Hepatic stellate cell (primary cell): ENCODE results near the gene KCNV2.
"Not testable (repeated sequence)": the region's sequence is repeated elsewhere in the genome, so short reads cannot be mapped to it uniquely, and the experiment has no call there.

Experiments used
- DNase-seq: peaks from one replicate; pipeline ENCODE4 v3.0.0; 2011; ENCODE audit warnings: low spot score

KCNV2 gene

DNA sequence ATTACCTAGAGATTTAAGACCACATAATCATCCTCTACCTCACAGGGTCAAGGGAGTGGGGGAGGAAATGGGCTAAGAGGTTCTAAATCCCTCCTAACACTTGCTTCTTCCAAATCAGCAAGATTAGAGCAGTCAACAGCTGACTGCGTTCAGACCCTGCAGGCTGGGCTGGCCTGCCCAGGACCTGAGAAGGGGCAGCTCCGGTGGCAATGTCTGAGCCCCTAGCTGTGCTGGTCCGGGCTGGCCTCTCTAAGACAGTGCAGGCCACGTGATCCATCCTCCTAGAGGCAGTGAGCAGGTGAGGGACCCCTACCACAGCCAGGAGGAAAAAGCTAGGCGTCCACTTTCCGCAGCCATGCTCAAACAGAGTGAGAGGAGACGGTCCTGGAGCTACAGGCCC is at the start of gene KCNV2:
TSS of gene KCNV2 (plus strand) at position 126 of the 400 bp plus-strand sequence. CDS start at position 356, 230 bp downstream.
- DNase-seq, result no peak

DNA sequence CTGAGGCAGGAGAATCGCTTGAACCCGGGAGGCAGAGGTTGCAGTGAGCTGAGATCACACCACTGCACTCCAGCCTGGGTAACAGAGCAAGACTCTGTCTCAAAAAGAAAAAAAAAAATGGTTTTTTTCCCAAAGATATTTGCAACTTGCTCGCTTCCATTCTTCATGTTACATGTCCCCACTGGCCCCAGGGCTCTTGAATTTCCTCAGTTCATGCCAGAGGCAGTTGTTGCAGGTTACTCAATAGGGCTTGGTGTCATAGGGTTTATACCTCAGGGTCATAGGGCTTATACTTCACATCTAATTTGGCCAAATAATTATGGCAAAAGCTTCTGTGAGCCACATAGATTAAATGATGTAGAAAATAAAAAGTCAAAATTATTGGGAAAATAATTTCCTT is 44.1 kb upstream of the KCNV2 start:
- no peak for DNase-seq

DNA sequence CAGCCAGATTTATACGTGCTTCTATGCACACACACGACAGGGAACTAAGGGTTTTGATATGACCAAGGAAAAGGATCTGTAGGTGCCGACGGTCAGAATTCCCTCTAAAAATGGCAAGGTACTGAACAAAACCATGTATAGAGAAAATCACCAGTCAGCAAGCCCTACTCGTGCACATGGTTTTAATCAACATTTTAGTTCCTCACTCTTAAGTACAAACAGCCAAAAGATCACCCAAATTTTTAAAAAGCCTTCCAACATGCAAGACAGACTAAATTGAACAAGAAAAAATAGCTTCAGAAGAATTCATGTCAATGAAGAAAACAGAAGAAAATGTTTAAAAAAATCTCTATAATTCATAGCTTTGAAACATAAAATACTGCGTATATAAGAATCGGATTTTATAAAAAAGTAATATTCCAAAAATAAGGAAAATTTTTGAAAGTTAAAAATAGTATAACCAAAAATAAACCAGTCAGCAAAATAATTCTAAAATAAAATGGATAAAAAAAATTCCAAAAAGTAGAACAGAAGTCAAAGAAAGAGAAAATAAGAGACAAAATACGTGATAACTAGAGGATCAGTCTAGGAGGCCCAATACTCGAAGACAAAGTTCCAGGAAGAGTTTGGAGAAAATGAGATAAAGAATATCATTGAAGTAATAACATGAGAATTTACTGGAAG is 43.0 kb upstream of the KCNV2 start:
- no peak for DNase-seq

DNA sequence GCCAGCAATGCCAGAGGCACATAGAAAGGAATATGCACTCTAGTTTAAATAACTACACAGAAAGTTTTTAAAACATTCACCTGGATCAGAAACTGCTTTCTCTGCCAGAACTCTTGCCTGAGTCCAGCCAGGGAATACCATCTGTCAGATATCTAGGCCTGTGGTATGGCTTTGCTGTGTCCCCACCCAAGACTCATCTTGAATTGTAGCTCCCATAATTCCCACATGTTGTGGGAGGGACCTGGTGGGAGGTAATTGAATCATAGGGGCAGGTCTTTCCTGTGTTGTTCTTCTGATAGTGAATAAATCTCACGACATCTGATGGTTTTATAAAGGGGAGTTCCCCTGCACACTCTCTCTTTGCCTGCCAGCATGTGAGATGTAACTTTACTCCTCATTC is 41.5 kb upstream of the KCNV2 start:
- no peak for DNase-seq

DNA sequence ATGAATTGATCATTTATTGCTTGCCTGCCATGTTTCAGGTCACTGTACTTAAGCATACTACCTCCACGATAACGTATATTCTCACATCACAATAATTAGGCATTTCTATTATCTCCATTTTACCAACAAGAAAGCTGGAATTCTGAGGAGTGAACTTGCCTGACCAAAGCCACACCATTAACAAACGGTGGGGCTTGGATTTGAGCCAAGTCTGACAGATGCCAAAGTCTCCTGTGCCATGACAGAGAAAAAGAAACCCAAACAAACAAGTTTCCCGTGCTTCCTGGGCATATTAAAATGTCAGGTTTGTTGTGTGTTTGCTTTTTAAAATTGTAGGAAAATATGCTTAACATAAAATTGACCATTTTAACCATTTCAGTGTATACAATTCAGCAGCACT is 40.8 kb upstream of the KCNV2 start:
- no peak for DNase-seq

DNA sequence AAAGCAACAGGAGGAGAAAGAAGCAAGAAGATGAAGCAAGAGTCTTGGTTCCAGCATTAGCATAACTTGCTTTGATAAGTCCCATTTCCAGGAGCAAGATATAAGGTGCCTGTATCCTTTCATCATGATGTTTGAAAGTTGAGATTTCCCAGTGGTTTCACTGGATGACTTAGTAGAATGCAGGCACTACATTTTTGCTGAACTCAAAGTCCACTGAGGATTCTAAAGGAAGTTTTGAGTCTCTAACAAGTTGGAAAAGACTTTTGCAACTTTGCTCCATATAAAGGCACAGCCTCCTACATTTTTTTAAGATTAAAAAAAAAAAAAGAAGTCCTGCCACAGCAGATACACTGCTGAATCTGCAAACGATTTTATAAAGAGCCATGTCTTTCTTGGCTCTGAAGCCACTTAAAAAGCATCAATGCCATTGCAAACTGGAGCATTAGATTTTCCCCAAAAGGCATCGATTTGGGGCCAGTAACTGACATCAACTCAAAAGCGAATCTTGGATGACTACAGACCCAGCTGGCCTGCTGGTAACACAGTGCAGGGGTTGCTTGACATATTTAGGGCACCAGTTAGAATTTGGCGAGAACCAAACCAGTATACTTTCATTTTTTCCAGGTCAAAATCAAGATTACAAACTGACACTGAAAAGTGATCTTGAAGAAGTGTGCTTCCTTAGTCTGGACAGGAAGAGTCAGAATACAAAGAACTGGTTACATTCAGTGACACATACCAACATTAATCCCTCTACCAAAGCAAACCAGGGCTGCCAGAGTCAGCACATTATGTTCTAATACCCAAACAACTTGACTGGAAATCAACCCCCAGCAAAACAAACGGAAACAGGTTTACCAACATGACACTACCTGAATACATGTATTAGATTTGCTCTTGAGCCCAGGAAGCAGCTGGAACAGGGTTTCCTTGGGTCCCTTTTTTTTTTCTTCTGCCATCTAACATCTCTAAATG is 39.1 kb upstream of the KCNV2 start:
- no peak for DNase-seq

DNA sequence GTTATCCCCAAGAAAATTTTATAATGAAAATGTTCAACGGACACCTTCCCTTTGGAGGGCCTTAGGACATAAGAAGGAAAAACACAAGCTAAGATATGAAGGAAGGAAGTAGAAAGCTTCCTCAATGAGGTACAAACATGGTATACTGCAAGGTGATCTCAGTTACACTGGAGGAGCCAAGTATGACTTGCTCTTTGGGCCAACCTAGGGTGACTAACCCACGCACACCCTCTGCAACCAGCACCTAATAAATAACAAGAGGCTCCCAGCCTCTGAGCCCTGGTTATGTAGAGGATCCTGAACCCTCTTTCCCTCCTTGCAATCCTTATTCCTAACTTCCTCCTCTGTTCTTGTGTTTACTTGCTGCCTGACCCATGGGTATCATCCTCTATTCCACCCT is 38.3 kb upstream of the KCNV2 start:
- DNase-seq, result no peak

DNA sequence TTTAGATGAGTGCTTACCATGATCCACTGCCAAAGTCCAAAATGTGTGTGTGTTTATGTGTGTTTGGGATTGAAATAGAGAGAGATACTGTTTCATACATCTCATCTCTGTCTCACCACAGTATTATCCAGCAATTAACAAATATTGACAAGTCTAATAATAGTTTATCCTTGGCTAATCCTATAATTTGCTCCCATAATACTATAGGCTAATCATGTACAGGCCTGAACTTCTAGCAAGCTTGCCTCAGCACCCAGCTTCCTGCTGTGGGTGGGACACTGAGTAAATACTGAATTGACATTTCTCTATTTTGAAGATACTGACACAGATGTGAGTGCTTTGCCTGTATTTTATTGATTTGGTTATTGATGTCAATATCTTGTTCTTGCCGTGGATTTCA is 35.3 kb upstream of the KCNV2 start:
- no peak for DNase-seq

DNA sequence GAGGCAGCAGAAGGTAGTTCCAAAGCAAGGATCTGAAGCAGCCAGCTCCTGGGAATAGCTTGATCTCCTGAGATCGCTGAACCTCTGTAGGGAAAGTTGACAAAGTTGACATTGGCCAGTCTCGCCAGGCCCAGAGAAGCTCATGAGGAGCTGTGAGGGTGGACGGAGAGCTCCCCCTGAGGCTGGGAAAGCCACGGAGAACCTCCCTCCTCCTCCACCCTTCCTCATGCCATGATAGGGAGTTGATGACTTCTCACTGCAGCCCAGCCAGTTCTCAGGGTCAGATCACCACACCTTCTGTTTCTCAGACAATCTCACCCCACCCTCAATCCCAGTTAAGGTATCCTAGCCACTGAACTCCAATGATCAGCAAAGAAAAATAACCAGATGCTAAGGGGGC is 30.4 kb upstream of the KCNV2 start:
- no peak for DNase-seq

DNA sequence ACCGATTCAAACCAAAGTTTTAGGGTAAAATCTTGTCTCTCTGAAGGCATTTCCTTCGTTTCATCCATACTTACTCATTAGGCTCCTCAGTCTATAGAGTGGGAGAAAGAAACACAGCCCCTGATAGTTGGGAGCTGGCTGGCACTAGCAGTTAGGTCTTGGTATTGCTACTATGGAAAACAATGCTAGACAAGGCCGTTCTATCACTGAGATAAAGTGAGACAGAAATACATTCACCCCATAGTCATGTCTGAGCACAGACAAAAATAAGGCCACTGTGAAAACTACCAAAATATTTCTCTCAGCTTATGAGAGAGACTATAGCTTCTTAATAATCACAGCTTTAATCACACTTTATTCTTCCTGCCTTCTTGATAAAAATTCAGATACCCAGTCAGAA is 28.7 kb upstream of the KCNV2 start:
- DNase-seq, result no peak

DNA sequence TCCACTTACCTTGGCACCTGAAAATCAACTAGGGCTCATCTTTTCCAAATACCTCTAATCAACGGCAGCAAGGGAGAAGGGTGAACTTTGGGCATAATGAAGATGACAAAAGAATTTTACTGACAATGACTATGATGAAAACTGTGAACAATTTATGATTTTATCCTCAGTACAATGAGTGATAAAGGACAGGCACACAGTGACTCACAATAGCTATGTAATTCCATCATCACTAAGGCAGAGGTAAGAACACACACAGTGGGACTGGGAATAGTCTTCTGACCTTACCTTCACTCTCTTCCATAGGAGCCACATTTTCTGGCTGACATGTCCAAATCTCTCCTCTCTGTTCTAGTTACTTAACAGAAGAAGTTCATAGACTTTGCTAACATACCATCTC is 26.1 kb upstream of the KCNV2 start:
- no peak for DNase-seq

DNA sequence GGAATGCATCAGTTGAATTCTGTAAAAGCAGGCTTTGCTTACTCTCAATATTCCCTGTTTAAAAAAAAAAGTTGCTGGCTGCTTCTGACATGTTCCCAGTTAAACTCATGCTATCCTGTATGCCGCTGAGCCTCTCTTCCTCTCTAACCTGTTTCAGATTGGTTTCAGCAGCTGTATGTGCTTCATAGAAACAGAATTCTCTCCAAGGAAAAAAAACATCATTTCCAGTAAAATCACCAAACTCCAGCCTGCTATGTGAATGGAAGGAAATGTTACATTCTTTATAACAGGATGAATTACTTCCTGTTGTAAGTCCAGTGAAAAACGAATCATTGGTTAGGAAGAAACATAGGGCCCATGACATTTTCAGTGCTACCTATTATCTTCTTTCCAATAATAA is 25.7 kb upstream of the KCNV2 start:
- DNase-seq, result no peak

DNA sequence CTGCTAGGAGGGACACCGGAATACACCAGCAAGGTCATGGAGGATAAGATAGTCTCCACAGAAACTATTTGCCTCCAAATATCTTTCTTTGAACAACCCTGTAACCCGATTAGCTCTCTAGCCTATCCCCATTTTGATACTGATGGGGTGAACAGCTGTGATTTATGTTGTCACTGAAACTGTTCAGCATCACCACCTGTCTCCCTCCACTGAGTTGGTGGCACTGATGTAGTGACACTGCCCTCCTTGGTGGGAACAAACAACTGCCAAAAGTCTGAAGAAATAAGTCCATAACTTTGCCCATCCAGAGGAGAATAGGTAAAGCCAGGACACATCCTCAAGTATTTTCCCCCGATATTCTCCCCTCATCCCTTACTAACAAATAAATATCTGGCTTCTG is 24.3 kb upstream of the KCNV2 start:
- DNase-seq, result no peak

DNA sequence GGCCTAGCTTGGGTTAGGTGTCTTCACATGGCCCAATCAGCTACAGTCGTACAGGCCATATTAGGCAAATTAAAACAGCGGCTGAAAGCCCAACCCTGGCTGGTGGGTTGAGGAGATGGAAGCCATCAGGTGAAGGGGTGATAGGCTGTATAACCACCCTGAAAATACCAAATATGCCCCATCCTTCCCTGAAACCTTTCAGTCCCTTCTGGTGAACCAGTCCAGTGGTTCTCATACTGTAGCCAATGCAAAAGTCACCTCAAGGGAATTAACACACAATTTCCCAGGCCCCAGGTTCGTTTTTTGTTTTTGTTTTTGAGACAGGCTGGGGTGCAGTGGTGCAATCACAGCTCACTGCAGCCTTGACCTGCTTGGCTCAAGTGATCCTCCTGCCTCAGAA is 19.8 kb upstream of the KCNV2 start:
- no peak for DNase-seq

DNA sequence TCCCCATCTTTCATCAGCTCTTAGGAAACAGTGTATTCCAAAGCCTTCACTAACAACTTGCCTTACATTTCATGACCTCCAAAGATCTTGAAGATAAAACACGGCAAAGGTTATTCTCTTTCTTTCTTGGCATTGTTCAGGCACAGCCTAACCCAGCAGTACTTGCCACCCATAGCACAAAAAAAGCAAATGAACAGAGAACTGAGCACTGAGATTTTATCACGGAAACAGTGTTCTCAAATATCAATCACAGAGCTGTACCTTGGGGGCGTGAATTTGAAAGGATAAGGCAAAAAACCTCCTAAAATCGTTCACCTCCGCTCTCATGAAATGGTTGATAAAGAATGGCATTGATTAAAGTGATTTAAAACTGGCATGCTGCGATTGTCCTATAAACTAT is 16.9 kb upstream of the KCNV2 start:
- no peak for DNase-seq

DNA sequence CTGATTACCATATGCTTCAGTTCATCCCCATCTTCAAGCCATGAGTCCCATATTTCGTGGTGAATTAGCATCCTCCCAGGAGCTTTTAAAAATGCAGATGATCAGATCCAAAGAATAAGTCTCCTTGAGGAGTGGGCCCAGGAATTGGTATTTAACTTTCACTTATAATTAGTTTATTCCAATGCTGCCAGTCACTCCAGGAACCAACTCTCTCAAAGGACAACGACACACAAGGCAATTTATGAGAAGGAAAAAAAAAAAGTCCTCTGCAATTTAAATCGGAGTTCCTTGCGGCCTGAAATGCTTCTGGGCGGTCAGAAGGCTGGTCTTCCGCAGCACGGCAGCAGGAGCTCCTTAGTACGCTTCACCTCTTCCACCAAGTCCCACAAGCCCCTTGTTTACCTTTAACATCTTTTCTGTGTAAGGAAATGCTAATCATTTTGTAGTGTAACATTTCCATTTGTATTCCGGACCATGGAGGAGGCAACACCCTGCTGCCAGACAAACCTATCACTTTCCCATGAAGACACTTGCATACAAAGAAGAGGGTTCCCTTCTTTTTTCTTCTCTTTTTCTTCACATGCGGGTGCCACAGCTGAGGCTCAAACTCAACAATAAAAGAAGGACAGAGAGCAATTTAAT is 16.3 kb upstream of the KCNV2 start:
- no peak for DNase-seq

DNA sequence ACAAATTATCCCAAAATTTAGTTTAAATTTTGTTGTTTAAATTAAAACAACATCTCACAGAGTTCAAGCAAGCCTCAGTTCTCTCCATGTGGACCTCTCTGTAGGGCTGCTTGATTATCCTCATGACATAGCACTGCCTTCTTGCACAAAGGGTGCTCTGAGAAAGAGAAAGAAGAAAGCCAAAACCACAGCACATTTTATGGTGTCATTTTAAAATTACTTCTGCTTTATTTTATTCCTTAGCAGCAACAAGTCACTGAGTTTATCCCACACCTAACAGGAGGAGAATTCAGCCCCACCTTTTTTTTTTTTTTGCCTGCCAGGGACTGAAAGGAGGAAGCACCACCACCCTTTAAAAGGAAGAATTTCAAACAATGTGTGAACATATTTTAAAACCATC is 12.8 kb upstream of the KCNV2 start:
- no peak for DNase-seq

DNA sequence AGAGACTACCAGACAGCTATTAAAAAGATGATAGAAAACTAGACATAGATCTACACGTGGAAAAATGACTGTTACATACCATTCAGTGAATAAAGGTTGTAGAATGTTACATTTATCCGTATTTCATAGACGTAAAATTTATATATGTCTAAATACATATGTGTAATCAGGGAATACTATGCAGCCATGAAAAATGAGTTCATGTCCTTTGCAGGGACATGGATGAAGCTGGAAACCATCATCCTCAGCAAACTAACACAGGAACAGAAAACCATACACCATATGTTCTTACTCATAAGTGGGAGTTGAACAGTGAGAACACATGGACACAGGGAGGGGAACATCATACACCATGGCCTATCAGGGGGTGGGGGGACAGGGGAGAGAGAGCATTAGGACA is 10.1 kb upstream of the KCNV2 start:
- DNase-seq, result not testable (repeated sequence)

DNA sequence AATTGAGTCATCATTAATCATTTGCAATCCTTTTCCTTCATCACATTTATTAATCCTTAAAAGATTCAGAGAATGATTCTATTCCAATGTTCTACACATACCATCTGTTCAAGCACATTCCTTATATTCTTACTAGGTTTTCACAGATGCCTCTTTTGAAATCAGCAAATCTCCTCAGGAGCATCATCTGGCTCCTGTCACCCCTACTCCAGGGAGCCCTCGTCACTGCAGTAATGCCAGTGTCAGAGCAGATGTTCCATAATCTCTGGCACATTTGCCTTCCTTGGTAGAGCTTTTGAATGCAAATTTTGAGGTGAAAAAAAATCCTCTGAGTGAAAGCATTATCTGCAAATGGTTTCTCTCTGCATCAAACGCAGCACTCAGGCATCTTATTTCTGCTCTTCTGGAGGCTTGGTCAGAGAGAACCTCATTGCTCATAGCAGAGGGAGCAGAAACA is 7.6 kb upstream of the KCNV2 start:
- DNase-seq, result no peak

DNA sequence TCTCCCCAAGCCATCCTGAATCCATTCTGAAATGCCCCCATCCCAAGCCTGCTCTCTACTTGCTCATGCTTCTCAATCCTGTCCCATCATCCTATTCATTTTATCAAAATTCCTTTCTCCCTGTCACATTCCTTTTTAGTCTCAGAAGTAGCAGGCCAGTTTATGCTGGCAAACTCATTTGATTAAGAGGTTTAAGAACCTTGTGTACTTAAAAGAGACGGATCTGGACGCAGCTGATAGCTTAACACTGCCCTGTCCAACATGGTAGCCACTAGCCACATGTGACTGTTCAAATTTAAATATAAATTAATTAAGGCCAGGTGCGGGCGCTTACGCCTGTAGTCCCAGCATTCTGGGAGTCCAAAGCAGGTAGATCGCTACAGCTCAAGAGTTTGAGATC is 5.6 kb upstream of the KCNV2 start:
- DNase-seq, result no peak

DNA sequence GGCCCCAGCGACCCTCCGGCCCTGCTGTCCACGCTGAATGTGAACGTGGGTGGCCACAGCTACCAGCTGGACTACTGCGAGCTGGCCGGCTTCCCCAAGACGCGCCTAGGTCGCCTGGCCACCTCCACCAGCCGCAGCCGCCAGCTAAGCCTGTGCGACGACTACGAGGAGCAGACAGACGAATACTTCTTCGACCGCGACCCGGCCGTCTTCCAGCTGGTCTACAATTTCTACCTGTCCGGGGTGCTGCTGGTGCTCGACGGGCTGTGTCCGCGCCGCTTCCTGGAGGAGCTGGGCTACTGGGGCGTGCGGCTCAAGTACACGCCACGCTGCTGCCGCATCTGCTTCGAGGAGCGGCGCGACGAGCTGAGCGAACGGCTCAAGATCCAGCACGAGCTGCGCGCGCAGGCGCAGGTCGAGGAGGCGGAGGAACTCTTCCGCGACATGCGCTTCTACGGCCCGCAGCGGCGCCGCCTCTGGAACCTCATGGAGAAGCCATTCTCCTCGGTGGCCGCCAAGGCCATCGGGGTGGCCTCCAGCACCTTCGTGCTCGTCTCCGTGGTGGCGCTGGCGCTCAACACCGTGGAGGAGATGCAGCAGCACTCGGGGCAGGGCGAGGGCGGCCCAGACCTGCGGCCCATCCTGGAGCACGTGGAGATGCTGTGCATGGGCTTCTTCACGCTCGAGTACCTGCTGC is 839 bp downstream of the KCNV2 start:
- no peak for DNase-seq

DNA sequence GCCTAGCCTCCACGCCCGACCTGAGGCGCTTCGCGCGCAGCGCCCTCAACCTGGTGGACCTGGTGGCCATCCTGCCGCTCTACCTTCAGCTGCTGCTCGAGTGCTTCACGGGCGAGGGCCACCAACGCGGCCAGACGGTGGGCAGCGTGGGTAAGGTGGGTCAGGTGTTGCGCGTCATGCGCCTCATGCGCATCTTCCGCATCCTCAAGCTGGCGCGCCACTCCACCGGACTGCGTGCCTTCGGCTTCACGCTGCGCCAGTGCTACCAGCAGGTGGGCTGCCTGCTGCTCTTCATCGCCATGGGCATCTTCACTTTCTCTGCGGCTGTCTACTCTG is 1.4 kb downstream of the KCNV2 start:
- no peak for DNase-seq
